ENCODE data around the gene HIVEP2. TPM values are rescaled to one million over a fixed set of nuclear protein-coding genes. Genes with fewer than 3 reads are reported as not detected.

HIVEP2 gene
- total and polyA plus RNA-seq, 5 donors from 2014 or later, result 9.7 to 76.7 (median 12.3) TPM

DNA sequence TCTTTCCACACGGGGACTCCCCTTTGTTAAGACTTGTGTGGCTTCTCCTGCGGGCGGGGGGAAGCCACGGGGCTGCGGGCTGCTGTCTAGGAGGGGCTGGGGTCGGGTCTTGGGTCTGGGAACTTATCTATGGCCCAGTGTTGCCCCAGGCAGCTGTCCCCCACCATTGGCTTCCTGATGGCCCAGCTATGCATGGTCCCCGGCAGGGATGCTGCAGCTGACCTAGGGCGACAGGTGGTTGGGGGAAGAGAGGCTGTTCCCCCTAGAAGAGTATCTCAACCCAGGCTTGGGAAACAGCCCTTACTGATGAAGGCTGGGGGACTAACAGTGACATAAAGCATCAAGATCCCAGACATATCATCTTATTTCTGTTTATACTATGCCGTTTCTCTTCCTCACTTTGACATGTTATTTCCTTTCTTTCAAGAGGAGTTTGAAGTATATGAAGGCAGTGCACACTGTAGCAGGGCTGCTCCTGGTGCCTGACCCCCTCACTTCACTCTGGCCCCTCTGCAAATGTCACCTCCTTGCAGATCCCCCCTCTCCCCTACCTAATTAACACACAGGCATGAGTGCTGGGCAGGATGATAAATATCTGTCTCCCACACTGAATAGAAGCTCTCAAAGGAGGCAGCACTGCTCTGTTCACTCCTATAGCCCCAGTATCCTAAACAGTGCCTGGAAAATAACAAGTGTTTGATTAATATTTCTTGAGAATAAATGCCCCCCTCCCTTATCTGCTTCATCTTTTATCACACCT lies 87.0 kb downstream of the HIVEP2 start:
- peak; percentile 6 to 7 for ATAC-seq (ENCODE audit: low read depth in 2 of 2)
- Mint-ChIP-seq H3K4me3 (peak overlapping the region; percentile 77 to 97 (median 86)), H3K36me3 (peaks cover 11% of the 10 kb centered on the region), H3K27me3 (no peaks in the 10 kb centered on the region), H3K9me3 (no peaks in the 10 kb centered on the region), H3K4me1 (peaks cover 52 to 90% (median 75%) of the 10 kb centered on the region in 4 donors), H3K27ac (peak overlapping the region; percentile 94 to 98 (median 97))
- peak overlapping the region; percentile 88 for H3K4me3 ChIP-seq (ENCODE audit: low read depth, low read length)
- DNase-seq, result peak in 1 of 3 donors; percentile 38
- peaks cover 85% of the 10 kb centered on the region for H3K4me1 ChIP-seq (ENCODE audit: control insufficient read depth, insufficient read depth, low read length, poor library complexity, severe bottlenecking)
- H3K27me3 ChIP-seq (ENCODE audit: control insufficient read depth, insufficient read depth, low read length), result no peaks in the 10 kb centered on the region
- H3K36me3 ChIP-seq (ENCODE audit: control insufficient read depth, insufficient read depth, low read length), result no peaks in the 10 kb centered on the region
- no peaks in the 10 kb centered on the region for H3K9me3 ChIP-seq (ENCODE audit: control insufficient read depth in 2 of 2, low read length in 2 of 2)
- peak overlapping the region; percentile 94 for H3K27ac ChIP-seq (ENCODE audit: insufficient read depth, low read length, poor library complexity, severe bottlenecking)

DNA sequence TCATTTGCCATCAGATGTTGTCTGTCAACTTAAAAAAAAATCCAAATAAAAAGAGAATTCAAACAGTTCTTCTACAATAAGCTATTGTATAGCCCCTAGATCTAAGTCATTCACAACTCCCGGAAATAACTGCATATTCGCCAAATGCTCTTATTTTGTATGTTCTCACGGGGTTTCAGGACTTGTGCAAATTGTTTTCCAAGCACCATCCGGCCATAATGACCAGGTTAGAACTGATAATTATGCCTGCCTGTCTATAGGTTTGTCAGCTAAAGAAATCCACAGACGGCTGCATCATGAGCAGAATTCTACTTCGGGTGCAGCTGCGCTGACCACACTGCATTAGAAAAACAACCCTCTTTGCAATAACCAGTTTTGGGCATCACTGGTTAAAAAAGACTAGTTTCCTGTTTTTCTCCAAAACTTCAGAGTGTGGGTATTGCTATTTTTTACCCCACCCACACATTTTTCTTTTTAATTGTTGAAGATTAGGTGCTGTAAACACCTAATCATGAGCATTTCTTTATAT lies 87.7 kb downstream of the HIVEP2 start:
- Mint-ChIP-seq H3K36me3 (peaks cover 11% of the 10 kb centered on the region), H3K9me3 (no peaks in the 10 kb centered on the region), H3K27ac (peak overlapping the region; percentile 94 to 98 (median 97)), H3K27me3 (no peaks in the 10 kb centered on the region), H3K4me1 (peaks cover 59 to 96% (median 82%) of the 10 kb centered on the region in 4 donors), H3K4me3 (peak overlapping the region; percentile 77 to 97 (median 86))
- DNase-seq, result peak; percentile 37 to 87 (median 78)
- H3K4me3 ChIP-seq (ENCODE audit: low read depth, low read length), result peak overlapping the region; percentile 88
- H3K27ac ChIP-seq (ENCODE audit: insufficient read depth, low read length, poor library complexity, severe bottlenecking), result peak overlapping the region; percentile 94
- peaks cover 92% of the 10 kb centered on the region for H3K4me1 ChIP-seq (ENCODE audit: control insufficient read depth, insufficient read depth, low read length, poor library complexity, severe bottlenecking)
- H3K36me3 ChIP-seq (ENCODE audit: control insufficient read depth, insufficient read depth, low read length), result no peaks in the 10 kb centered on the region
- ATAC-seq (ENCODE audit: low read depth in 2 of 2), result peak; percentile 52 to 61
- H3K9me3 ChIP-seq (ENCODE audit: control insufficient read depth in 2 of 2, low read length in 2 of 2), result no peaks in the 10 kb centered on the region
- no peaks in the 10 kb centered on the region for H3K27me3 ChIP-seq (ENCODE audit: control insufficient read depth, insufficient read depth, low read length)

DNA sequence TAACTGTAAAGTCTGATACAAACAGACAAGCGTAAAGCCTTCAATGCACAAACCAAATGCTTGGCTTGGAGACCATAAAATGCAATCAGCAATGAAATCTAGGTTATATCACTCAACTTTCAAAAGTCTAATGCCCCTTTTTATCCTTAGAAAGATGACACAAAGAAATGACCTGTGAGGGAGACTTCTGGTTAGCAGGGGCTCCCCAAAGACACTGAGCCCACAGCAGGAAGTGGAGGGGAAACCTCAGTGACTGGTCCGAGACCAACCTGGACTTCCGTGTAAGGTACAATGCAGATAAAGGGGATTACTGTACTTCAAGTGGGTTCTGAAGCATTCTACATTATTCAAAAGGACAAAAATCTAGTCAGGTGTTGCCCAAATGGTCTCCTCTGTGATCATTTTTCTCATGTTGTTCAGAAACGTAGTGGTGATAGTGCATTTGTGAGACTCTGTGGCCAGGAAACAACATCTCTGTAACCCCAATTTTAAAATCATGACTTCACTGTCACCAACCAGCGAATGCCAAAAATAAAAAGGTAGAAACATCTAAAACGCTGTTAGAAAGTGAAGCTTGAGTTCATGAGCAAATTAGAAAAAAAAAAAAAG lies 88.2 kb downstream of the HIVEP2 start:
- no peaks in the 10 kb centered on the region for H3K9me3 ChIP-seq (ENCODE audit: control insufficient read depth in 2 of 2, low read length in 2 of 2)
- H3K27me3 Mint-ChIP-seq, result no peaks in the 10 kb centered on the region
- peaks cover 11% of the 10 kb centered on the region for H3K36me3 Mint-ChIP-seq
- peak overlapping the region; percentile 94 to 98 (median 97) for H3K27ac Mint-ChIP-seq
- ATAC-seq (ENCODE audit: low read depth in 2 of 2) (peak; percentile 32 to 39), DNase-seq (peak; percentile 53 to 75 (median 75))
- H3K4me1 Mint-ChIP-seq, result peaks cover 60 to 98% (median 84%) of the 10 kb centered on the region in 4 donors
- H3K4me1 ChIP-seq (ENCODE audit: control insufficient read depth, insufficient read depth, low read length, poor library complexity, severe bottlenecking), result peaks cover 96% of the 10 kb centered on the region
- H3K4me3 ChIP-seq (ENCODE audit: low read depth, low read length), result peak overlapping the region; percentile 88
- H3K36me3 ChIP-seq (ENCODE audit: control insufficient read depth, insufficient read depth, low read length), result no peaks in the 10 kb centered on the region
- H3K27ac ChIP-seq (ENCODE audit: insufficient read depth, low read length, poor library complexity, severe bottlenecking), result peak overlapping the region; percentile 94
- H3K4me3 Mint-ChIP-seq, result peak overlapping the region; percentile 77 to 97 (median 86)
- no peaks in the 10 kb centered on the region for H3K9me3 Mint-ChIP-seq
- no peaks in the 10 kb centered on the region for H3K27me3 ChIP-seq (ENCODE audit: control insufficient read depth, insufficient read depth, low read length)

DNA sequence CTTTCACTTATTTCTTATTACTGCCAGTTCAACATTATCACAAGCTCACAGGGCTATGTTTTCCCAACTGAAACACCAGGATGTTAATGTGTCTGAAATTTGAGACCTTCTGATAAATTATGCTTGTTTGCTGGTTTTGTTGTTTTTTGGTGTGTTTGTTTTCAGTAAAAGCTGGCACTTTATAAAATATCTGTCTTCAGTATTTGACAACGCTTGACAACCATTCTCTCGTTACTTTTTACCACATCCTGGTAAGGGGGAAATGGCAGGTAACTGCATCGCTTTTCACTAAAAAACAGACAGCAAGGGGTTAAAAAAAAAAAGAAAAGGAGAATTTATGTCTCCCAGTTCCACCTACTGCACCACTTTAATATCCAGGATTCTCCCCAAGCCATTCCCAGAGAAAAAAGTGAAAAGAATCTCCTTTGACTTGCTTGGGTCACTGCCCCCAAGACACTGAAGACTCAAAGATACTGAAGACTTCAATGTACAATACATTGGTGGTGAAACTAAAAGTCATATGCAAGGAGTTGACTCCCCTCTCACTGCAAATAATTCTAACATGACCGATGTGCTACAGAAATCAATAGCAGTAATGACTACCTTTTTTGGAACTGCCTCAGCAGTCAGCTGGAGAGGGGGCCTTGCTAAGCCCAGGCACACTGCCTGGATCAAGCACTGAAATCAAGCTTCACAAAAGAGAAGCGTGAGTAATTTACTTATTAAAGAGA lies 88.9 kb downstream of the HIVEP2 start:
- H3K36me3 ChIP-seq (ENCODE audit: control insufficient read depth, insufficient read depth, low read length), result no peaks in the 10 kb centered on the region
- DNase-seq (peak in 2 of 3 donors; percentile 70 to 81), ATAC-seq (ENCODE audit: low read depth in 2 of 2) (peak; percentile 6 to 13)
- Mint-ChIP-seq H3K9me3 (no peaks in the 10 kb centered on the region), H3K4me1 (peaks cover 61 to 98% (median 83%) of the 10 kb centered on the region in 4 donors), H3K36me3 (peaks cover 11% of the 10 kb centered on the region), H3K4me3 (peak overlapping the region; percentile 77 to 97 (median 86)), H3K27me3 (no peaks in the 10 kb centered on the region), H3K27ac (peak overlapping the region; percentile 94 to 98 (median 97))
- no peaks in the 10 kb centered on the region for H3K27me3 ChIP-seq (ENCODE audit: control insufficient read depth, insufficient read depth, low read length)
- H3K4me3 ChIP-seq (ENCODE audit: low read depth, low read length), result peak overlapping the region; percentile 88
- no peaks in the 10 kb centered on the region for H3K9me3 ChIP-seq (ENCODE audit: control insufficient read depth in 2 of 2, low read length in 2 of 2)
- peak overlapping the region; percentile 94 for H3K27ac ChIP-seq (ENCODE audit: insufficient read depth, low read length, poor library complexity, severe bottlenecking)
- peaks cover 96% of the 10 kb centered on the region for H3K4me1 ChIP-seq (ENCODE audit: control insufficient read depth, insufficient read depth, low read length, poor library complexity, severe bottlenecking)

DNA sequence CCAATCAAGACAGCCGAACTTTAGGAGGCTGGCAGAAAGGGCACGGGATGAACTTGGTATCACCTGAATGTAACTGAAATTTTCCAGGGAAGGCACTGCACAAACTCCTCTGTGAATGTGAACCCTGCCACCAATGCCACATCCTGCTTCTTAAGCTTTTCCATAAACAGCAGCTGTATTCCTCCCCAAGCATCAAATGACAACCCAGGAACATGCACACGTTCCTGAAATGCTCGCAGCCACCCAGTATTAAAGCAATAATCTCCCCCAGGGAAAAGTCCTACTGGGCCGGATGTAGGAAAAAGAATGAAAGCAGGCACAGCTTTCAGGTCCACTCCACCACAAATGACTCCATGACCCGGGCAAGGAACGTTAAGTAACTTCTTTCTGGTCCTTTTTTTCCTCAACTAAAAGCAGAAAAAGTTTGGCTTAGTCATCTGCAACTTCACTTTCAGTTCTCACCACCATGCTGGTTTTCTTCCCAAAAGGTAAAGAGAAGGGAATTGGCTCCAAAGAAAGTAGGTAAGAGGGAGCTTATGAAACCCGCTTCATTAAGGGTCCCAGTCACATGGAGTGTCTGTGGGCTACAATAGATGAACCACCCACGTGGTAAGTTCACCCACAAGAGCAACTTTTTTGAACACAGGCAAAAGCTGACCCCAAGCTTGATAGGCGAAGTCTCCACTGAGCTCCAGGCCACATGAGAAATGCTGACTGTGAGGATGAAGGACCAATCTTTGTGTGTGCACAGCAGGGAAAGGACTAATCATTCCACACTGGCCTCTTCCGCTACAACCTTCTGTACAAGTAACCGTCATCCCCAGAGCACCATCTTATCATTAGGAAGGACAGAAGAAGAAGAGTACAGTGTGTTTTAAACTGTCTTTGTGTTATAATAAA lies 90.1 kb downstream of the HIVEP2 start:
- Histone ChIP-seq H3K9me3 (ENCODE audit: control insufficient read depth in 2 of 2, low read length in 2 of 2) (no peaks in the 10 kb centered on the region), H3K4me1 (ENCODE audit: control insufficient read depth, insufficient read depth, low read length, poor library complexity, severe bottlenecking) (peaks cover 96% of the 10 kb centered on the region), H3K36me3 (ENCODE audit: control insufficient read depth, insufficient read depth, low read length) (no peaks in the 10 kb centered on the region), H3K4me3 (ENCODE audit: low read depth, low read length) (peak overlapping the region; percentile 88), H3K27me3 (ENCODE audit: control insufficient read depth, insufficient read depth, low read length) (no peaks in the 10 kb centered on the region), H3K27ac (ENCODE audit: insufficient read depth, low read length, poor library complexity, severe bottlenecking) (peak overlapping the region; percentile 94)
- Mint-ChIP-seq H3K4me1 (peaks cover 67 to 98% (median 85%) of the 10 kb centered on the region in 4 donors), H3K27me3 (no peaks in the 10 kb centered on the region), H3K4me3 (peak overlapping the region; percentile 82 to 97 (median 86)), H3K36me3 (peaks cover 11% of the 10 kb centered on the region), H3K9me3 (no peaks in the 10 kb centered on the region), H3K27ac (peak overlapping the region; percentile 94 to 98 (median 97))
- ATAC-seq (ENCODE audit: low read depth in 2 of 2), result no peak
- DNase-seq, result no peak

DNA sequence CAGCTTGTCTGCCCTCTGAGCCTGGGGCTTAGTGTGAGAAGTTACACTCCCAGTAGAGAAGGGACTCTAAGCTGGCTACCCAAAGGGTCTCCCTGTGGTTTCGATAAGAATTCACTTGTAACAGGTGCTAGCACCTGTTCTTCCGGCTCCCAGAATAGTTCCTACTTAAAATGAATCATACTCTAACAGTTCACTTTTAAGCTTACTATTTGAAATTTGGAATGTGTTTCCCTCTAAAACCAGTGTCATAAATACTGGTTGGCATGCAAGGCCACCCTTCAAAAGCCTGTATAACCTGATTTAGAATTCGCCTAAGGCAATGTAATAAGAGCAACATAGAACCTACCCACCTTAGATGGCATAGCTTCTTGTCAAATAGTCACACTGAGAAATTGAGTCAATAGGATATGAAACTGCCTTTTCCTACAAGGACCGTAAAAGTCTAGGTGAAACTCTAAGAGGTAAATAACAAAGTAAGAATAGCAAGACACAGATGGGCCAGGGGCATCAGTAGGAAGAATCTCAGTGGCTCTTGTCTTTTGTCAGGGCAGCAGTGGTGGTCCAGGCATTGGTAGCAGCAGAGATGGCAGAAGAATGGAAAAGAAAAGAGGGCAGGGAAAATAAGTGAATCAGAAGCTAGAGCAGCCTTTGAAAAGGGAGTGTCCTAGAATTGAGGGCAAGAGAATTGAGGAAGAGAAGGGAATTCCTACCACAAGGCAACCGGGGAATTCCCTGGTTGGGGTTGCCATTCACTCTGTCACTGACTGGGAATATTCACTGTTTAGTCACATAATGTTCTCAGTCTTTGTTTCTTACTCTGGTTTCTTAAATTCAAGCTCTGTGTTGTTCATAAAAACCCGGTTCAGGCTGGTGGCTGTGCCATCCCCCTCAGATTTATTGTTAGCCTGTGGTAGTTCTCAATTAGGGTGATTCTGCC lies 91.5 kb downstream of the HIVEP2 start:
- H3K9me3 Mint-ChIP-seq, result peaks cover 0 to 2% (median 0%) of the 10 kb centered on the region in 7 donors
- no peaks in the 10 kb centered on the region for H3K9me3 ChIP-seq (ENCODE audit: control insufficient read depth in 2 of 2, low read length in 2 of 2)
- ATAC-seq (ENCODE audit: low read depth in 2 of 2) (no peak), DNase-seq (no peak)
- H3K4me1 ChIP-seq (ENCODE audit: control insufficient read depth, insufficient read depth, low read length, poor library complexity, severe bottlenecking), result peaks cover 100% of the 10 kb centered on the region
- no peaks in the 10 kb centered on the region for H3K36me3 ChIP-seq (ENCODE audit: control insufficient read depth, insufficient read depth, low read length)
- no peaks in the 10 kb centered on the region for H3K27me3 Mint-ChIP-seq
- no peaks in the 10 kb centered on the region for H3K27me3 ChIP-seq (ENCODE audit: control insufficient read depth, insufficient read depth, low read length)
- peak overlapping the region; percentile 88 for H3K4me3 ChIP-seq (ENCODE audit: low read depth, low read length)
- peak overlapping the region; percentile 94 to 98 (median 97) for H3K27ac Mint-ChIP-seq
- H3K4me3 Mint-ChIP-seq, result peak overlapping the region; percentile 78 to 87 (median 84)
- peaks cover 9% of the 10 kb centered on the region for H3K36me3 Mint-ChIP-seq
- H3K4me1 Mint-ChIP-seq, result peaks cover 70 to 97% (median 88%) of the 10 kb centered on the region in 4 donors
- H3K27ac ChIP-seq (ENCODE audit: insufficient read depth, low read length, poor library complexity, severe bottlenecking), result peak overlapping the region; percentile 94

All from CD4-positive, CD25-positive, alpha-beta regulatory T cell (primary cell).